ENCODE data around the gene THUMPD2.

Gene THUMPD2

GRCh38 chr2:39718483-39718882, 60.6 kb downstream of the THUMPD2 start:
- DNase-seq (ENCODE audit: low read depth, low spot score): no peak

GRCh38 chr2:39717067-39717466, 62.0 kb downstream of the THUMPD2 start:
- no peak for DNase-seq (ENCODE audit: low read depth, low spot score)

GRCh38 chr2:39715822-39716221, 63.2 kb downstream of the THUMPD2 start:
- DNase-seq (ENCODE audit: low read depth, low spot score): no peak

GRCh38 chr2:39715095-39715494, 64.0 kb downstream of the THUMPD2 start:
- no peak for DNase-seq (ENCODE audit: low read depth, low spot score)

DNA sequence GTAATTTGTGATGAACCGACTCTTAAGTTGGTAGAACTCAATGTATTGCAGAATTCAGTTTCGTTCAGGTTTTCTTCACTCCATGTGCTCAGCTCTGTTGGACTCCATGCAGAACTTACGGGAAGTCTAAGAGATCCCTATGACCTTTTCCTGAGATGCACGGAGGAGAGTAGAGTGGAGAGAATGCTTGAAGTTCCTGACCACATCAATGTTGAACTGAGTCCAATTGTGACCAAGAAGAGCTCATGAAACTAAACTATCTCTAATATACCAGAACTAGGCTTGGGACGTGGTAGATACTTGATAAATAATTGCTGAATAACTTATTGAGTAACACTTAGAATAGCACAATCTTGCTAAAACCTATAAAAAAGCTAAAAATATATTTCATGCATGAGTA, 66.1 kb downstream of the THUMPD2 start:
- no peak for DNase-seq (ENCODE audit: low read depth, low spot score)

- DNase-seq (ENCODE audit: low read depth, low spot score): no peak
These were observed 68.3 kb downstream of the THUMPD2 start for GRCh38 chr2:39710807-39711206.

- DNase-seq (ENCODE audit: low read depth, low spot score): no peak
These were observed 71.1 kb downstream of the THUMPD2 start for GRCh38 chr2:39708003-39708402.

GRCh38 chr2:39706945-39707344, 72.1 kb downstream of the THUMPD2 start:
- DNase-seq (ENCODE audit: low read depth, low spot score): no peak

DNA sequence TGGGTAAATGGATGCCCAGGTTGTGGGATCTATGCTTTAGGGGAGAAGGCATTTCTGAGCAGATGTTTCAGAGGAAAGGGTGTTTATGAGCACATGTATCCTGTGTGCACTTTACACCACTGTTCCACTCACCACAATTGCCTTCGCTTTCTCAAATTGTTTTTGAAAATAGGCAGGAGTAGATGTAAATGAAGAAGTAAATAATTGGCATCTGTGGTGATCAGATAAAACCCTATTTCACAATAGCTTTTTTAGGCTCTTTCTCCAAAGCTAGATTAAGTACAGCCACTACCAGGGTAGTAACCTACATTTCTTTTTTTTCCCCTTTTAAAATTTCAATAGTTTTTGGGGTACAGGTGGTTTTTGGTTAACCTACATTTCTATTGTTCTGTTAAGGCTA, 72.7 kb downstream of the THUMPD2 start:
- DNase-seq (ENCODE audit: low read depth, low spot score): no peak

- no peak for DNase-seq (ENCODE audit: low read depth, low spot score)
These were observed 73.4 kb downstream of the THUMPD2 start for GRCh38 chr2:39705638-39706037.

DNA sequence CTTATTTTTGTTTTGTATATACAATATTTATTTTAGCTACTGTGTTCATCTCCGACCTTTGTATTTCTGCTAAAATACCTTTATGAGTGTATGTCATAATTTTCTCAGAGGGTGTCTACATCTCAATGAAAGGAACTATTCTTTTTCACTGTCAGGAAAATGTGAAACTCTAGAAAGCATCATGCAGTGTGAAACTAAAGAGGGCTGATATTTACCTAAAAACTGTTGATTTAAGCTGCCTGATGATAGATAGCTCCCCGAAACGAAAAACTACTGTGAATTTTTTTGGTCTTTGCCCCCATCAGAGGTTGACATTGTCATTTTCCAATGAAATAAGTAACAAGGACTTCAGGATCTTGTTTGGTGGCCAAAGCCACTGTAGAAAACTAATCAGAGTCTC, 74.5 kb downstream of the THUMPD2 start:
- DNase-seq (ENCODE audit: low read depth, low spot score): no peak

DNA sequence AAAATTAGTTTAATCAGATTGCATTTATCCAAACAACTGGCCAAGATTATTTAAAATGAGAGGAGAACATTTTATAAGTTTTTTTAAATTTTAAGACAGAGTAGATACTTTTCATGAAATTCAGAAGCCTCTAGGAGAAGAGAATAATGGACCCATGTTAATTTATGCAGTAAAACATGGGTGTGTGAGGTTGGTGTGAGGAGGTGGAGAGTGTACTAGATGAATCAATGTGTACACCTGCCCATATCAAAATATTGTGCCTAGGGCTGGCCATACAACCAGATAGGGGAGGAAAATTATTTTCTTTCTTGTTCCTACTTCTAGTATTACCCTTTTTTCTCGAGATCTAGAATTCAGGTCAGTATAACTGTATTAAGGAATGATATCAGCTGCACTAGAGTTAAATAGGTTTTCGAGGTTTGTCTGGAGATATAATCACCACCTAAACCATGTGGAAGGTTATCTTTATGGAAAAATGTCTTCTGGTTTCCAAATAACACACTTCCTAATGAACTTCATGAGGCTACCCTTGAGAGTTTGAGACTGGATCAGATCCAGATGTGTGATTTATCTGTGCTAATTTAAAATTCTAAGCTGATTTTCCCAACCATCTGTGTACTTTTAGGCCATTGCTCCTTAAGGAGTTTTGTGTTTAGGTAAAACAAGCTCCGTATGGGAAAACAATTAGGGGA, 75.7 kb downstream of the THUMPD2 start:
- DNase-seq (ENCODE audit: low read depth, low spot score): no peak

DNA sequence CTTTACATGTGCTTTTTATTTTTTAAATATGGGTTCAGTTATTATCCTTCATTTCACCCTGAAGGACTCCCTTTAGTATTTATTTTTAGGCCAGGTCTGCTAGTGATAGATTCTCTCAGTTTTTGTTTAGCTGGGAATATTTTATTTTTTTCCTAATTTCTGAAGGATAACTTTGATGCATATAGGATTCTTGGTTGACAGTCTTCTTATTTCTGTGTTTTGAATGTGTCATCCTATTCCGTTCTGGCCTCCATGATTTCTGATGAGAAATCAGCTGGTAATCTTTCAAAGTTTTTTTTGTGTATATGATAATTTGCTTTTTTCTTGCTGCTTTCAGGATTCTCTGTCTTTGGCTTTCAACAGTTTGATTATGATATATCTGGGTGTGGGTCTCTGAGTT, 77.9 kb downstream of the THUMPD2 start:
- DNase-seq (ENCODE audit: low read depth, low spot score): no peak

DNA sequence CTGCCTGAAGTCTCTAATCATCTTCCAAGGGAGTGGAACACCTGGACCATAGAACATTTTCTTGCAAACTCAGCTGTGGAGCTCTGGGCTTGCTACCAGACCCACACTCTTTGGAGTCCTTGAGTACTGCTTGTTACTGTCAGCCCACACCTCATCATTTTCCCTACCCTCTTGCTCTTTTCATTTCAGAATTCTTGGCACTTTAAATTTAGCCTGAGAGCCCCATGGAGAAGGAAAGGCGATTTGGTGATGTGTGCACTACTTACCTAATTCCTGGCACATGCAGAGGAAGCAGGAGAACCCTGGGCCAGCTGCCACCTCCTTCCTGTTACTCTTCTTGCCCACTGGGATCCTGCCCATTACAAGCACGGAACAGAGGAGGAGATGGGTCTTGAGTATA, 81.6 kb downstream of the THUMPD2 start:
- peak; percentile 48 for DNase-seq (ENCODE audit: low read depth, low spot score)

DNA sequence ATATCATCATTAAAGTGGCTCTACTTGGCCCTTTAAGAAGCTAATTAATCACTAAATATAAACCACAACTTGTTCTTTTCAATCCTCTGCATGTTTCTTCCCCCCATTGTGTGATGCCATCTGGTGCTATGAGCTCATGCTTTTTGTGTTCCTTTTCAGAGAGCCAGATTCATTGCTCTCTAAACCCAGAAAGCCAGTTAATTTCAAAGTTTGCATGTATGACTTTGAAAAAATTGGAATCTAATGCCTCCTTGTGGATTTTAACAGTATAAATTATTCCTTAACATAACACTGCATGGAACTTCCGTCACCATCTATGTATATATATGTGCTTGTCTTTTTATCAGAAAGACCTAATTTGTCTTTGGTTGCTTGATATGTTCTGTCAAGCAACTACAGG, 82.2 kb downstream of the THUMPD2 start:
- DNase-seq (ENCODE audit: low read depth, low spot score): peak; percentile 82

DNA sequence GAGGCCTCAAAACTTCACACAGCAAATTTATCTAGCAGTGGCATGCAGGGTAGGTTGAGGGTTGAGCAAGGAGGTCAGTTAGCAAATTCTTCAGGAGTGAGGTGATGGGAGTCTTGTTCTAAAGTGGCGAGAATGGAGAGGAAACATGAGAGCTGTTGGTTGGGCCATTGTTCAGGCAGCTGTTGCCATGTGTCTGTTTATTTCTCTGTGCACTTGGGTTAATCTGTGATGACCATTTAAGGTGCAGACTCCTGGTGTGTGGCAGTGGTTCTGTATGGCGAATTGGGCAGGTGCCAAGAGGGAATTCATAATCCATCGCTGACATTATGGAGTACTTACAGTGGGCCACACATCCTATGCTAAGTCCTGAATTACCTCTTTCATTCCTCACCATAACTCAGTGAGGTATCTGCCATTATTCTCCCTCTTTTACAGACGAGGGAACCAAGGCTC, 82.9 kb downstream of the THUMPD2 start:
- DNase-seq (ENCODE audit: low read depth, low spot score): peak; percentile 91

- no peak for DNase-seq (ENCODE audit: low read depth, low spot score)
These were observed 85.8 kb downstream of the THUMPD2 start for GRCh38 chr2:39693245-39693644.

DNA sequence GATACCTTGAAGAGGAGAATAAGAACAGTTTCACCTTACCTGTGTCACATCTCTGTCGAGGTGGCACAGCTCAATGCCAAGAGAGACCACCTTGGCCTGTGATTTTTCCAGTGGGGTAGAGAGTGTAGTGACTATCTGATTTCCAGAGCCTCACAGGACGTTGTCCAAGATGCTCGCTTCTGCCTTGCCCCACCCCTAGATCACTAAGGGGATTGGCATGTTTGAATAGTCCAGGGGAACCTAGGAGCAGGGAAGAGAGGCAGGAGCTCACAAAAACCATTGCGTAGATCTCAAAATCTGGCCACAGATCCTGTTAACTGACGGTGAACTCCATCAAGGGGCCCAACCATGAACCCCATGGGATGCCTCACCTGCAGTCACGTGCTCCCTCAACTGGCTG, 89.2 kb downstream of the THUMPD2 start:
- DNase-seq (ENCODE audit: low read depth, low spot score): no peak

DNA sequence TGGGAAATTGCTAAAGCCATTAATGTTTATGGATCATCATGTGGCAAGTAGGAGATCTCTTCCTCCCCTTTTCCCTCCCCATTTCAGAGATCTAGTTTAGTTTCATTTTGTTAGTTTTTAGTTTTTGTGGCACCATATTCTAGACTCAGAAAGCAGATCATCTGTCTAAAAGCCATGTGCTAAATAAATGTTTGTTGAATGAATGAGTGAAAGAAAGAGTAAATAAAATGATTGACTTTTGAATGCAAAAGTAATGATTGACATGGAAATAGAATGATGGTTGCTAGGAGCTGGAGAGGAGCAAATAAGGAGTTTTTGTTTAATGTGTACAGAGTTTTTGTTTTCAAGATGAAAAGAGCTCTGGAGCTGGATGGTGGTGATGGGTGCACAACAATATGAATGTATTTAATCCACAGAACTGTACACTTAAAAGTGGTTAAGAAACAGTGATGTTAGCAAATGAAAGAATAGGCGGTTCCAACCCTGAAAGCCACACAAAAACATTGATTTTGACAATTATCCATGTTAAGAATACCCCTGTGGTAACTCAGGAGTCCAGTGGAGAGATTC, 89.7 kb downstream of the THUMPD2 start:
- no peak for DNase-seq (ENCODE audit: low read depth, low spot score)

- DNase-seq (ENCODE audit: low read depth, low spot score): no peak
These were observed 90.9 kb downstream of the THUMPD2 start for GRCh38 chr2:39688181-39688580.

DNA sequence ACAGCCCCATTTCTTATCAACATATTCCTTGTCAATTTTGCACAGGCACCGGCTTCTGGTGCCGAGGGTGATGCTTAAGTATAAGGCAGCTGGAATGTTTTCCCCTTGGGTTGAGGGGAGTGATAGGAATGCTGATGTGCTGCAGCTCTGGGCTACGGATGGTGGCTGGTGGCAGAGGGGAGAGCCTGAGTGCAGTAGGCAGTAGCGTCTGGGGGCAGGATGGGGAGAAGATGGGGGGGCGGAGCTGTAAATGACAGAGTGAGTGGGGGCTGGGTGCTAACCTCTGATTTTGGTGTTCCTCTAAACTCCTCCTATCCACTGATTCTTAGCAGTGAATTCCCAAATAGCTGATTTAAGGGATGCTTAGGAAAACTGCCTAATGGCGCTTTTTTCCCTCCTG, 92.6 kb downstream of the THUMPD2 start:
- no peak for DNase-seq (ENCODE audit: low read depth, low spot score)
